ENCODE results near the gene FOXL1. TPM values are rescaled to one million over a fixed set of nuclear protein-coding genes. Genes with fewer than 3 reads are reported as not detected.

Gene FOXL1
- total RNA-seq, 1 donor from 2014 or later: 0.98 TPM

- TF ChIP-seq CTCF (IDR thresholded peaks at IDR 0.05) (no peak), POLR2A (IDR thresholded peaks at IDR 0.05) (no peak), POLR2AphosphoS5 (IDR thresholded peaks at IDR 0.05; ENCODE audit: insufficient read depth in 1 of 2, low read depth in 1 of 2) (no peak)
- Histone ChIP-seq H3K27ac (no peak overlapping the region), H3K9me3 (no peaks in the 10 kb centered on the region), H3K4me1 (no peaks in the 10 kb centered on the region), H3K36me3 (no peaks in the 10 kb centered on the region), H3K4me3 (no peak overlapping the region), H3K27me3 (no peaks in the 10 kb centered on the region)
- DNase-seq (ENCODE audit: extremely low spot score in 2 of 2): no peak
- intact Hi-C loops (cut with DNase I): no loop called here
Observed at GRCh38 chr16:86628614-86629013, 50.3 kb downstream of the FOXL1 start.

GRCh38 chr16:86630471-86630870, 52.1 kb downstream of the FOXL1 start:
- H3K4me3 ChIP-seq: no peak overlapping the region
- H3K9me3 ChIP-seq: no peaks in the 10 kb centered on the region
- no peak for TF ChIP-seq CTCF (IDR thresholded peaks at IDR 0.05)
- H3K27me3 ChIP-seq: no peaks in the 10 kb centered on the region
- H3K27ac ChIP-seq: no peak overlapping the region
- intact Hi-C loops (cut with DNase I): no loop called here
- DNase-seq (ENCODE audit: extremely low spot score in 2 of 2): no peak
- H3K4me1 ChIP-seq: no peaks in the 10 kb centered on the region
- no peaks in the 10 kb centered on the region for H3K36me3 ChIP-seq

GRCh38 chr16:86631444-86631843, 53.1 kb downstream of the FOXL1 start:
- no peaks in the 10 kb centered on the region for H3K27me3 ChIP-seq

More at GRCh38 chr16:86631444-86631843, 53.1 kb downstream of the FOXL1 start:
- Histone ChIP-seq H3K27ac (no peak overlapping the region), H3K9me3 (no peaks in the 10 kb centered on the region), H3K4me1 (no peaks in the 10 kb centered on the region), H3K4me3 (no peak overlapping the region), H3K36me3 (no peaks in the 10 kb centered on the region)
- no peak for DNase-seq (ENCODE audit: extremely low spot score in 2 of 2)
- no peak for TF ChIP-seq POLR2AphosphoS5 (IDR thresholded peaks at IDR 0.05; ENCODE audit: insufficient read depth in 1 of 2, low read depth in 1 of 2)
- no peak for TF ChIP-seq POLR2A (IDR thresholded peaks at IDR 0.05)
- intact Hi-C loops (cut with DNase I): no loop called here

Other genes with a start within 250 kb of the FOXL1 start
- gene FOXF1, start 68.0 kb upstream of the FOXL1 start, total RNA-seq: 26.0 TPM
- gene MTHFSD, start 23.3 kb upstream of the FOXL1 start, total RNA-seq: 20.4 TPM
- gene FOXC2, start 11.7 kb upstream of the FOXL1 start, total RNA-seq: 2.7 TPM